CD14-positive monocyte (primary cell): ENCODE results near the gene KIAA1328. TPM values are rescaled to one million over a fixed set of nuclear protein-coding genes. Genes with fewer than 3 reads are reported as not detected.

Experiments
- DNase-seq, 3 donors: peaks; one replicate each; pipeline ENCODE4 v3.0.0-alpha.2; 2011 to 2022
- H2AFZ ChIP-seq: 2 replicates; pipeline ENCODE4 v1.6.0; 2012; ENCODE audit warnings: mild to moderate bottlenecking, low read depth, low read length, inconsistent platforms; ENCODE audit not compliant: insufficient read depth, poor library complexity, severe bottlenecking
- H3K27ac ChIP-seq, 2 donors: 1 replicate in 1 of 2; 2 replicates in 1 of 2; pipeline ENCODE4 v1.5.1; 2012 to 2013; ENCODE audit warnings: low read length in 2 of 2, control low read depth in 1 of 2, inconsistent platforms in 1 of 2, low read depth in 1 of 2, mild to moderate bottlenecking in 1 of 2
- H3K27me3 ChIP-seq, 2 donors: one replicate each; pipeline versions ENCODE4 v1.6.0 to v1.6.1; 2011 to 2013; ENCODE audit warnings: low read length in 2 of 2; ENCODE audit not compliant: control insufficient read depth in 2 of 2, insufficient read depth in 2 of 2
- H3K36me3 ChIP-seq, 2 donors: replicated peaks in 1 of 2; 1 replicate in 1 of 2; 2 replicates in 1 of 2; pipeline versions ENCODE4 v1.5.1 to v1.6.1; 2012 to 2013; ENCODE audit warnings: low read length in 2 of 2, control low read depth in 1 of 2, inconsistent platforms in 1 of 2, mild to moderate bottlenecking in 1 of 2; ENCODE audit not compliant: insufficient read depth in 2 of 2, control insufficient read depth in 1 of 2
- H3K4me1 ChIP-seq, 2 donors: 1 replicate in 1 of 2; 2 replicates in 1 of 2; pipeline versions ENCODE4 v1.5.1 to v1.6.1; 2012 to 2013; ENCODE audit warnings: low read length in 2 of 2, control low read depth in 1 of 2, inconsistent platforms in 1 of 2, mild to moderate bottlenecking in 1 of 2, moderate library complexity in 1 of 2; ENCODE audit not compliant: insufficient read depth in 2 of 2, control insufficient read depth in 1 of 2
- H3K4me2 ChIP-seq: replicated peaks from 2 replicates; pipeline ENCODE3; 2012; ENCODE audit warnings: low read length, moderate library complexity, mild to moderate bottlenecking; ENCODE audit not compliant: poor library complexity, severe bottlenecking; ENCODE audit errors: extremely low read depth
- H3K4me3 ChIP-seq, 3 experiments: fragments of 200-600 bp in 1 of 3; sonication (generic) in 1 of 3; replicated peaks in 1 of 3; 1 replicate in 2 of 3; 2 replicates in 1 of 3; pipeline ENCODE4 v1.5.1; 2011 to 2013; ENCODE audit warnings: low read length in 3 of 3, mild to moderate bottlenecking in 3 of 3, control low read depth in 2 of 3, low read depth in 2 of 3, inconsistent platforms in 1 of 3, moderate library complexity in 1 of 3
- H3K79me2 ChIP-seq: 2 replicates; pipeline ENCODE4 v1.6.0; 2012; ENCODE audit warnings: mild to moderate bottlenecking, control low read depth, inconsistent platforms, low read length, moderate library complexity; ENCODE audit not compliant: insufficient read depth
- H3K9ac ChIP-seq: 2 replicates; pipeline ENCODE4 v1.6.0; 2017; ENCODE audit warnings: low read length, mild to moderate bottlenecking; ENCODE audit not compliant: insufficient read depth, poor library complexity, severe bottlenecking
- H3K9me3 ChIP-seq, 2 donors: replicated peaks in 1 of 2; 1 replicate in 1 of 2; 2 replicates in 1 of 2; pipeline versions ENCODE4 v1.5.1 to v1.6.1; 2012 to 2013; ENCODE audit warnings: low read length in 2 of 2, control low read depth in 1 of 2; ENCODE audit not compliant: control insufficient read depth in 1 of 2, insufficient read depth in 1 of 2
- H4K20me1 ChIP-seq: 2 replicates; pipeline ENCODE4 v1.6.0; 2012; ENCODE audit warnings: mild to moderate bottlenecking, low read length, control low read depth, moderate library complexity; ENCODE audit not compliant: insufficient read depth
- H3K27ac Mint-ChIP-seq, 7 donors: one replicate each; pipeline ENCODE4 v1.8.0; 2020; ENCODE audit warnings: mild to moderate bottlenecking in 7 of 7, mixed read lengths in 7 of 7, moderate library complexity in 6 of 7, inconsistent platforms in 2 of 7
- H3K27me3 Mint-ChIP-seq, 3 donors: one replicate each; pipeline ENCODE4 v1.8.0; 2021 to 2022; ENCODE audit warnings: low read depth in 3 of 3, mild to moderate bottlenecking in 3 of 3, mixed read lengths in 3 of 3, moderate library complexity in 3 of 3, inconsistent platforms in 1 of 3
- H3K36me3 Mint-ChIP-seq, 2 donors: one replicate each; pipeline ENCODE4 v1.8.0; 2020; ENCODE audit warnings: mixed read lengths in 2 of 2, inconsistent platforms in 1 of 2, mild to moderate bottlenecking in 1 of 2
- H3K4me1 Mint-ChIP-seq: one replicate; pipeline ENCODE4 v1.8.0; 2020; ENCODE audit warnings: mild to moderate bottlenecking, mixed read lengths
- H3K4me3 Mint-ChIP-seq, 2 donors: one replicate each; pipeline ENCODE4 v1.8.0; 2020; ENCODE audit warnings: mild to moderate bottlenecking in 2 of 2, mixed read lengths in 2 of 2, moderate library complexity in 1 of 2
- H3K9me3 Mint-ChIP-seq, 7 donors: one replicate each; pipeline ENCODE4 v1.8.0; 2020 to 2022; ENCODE audit warnings: mixed read lengths in 7 of 7, mild to moderate bottlenecking in 6 of 7, moderate library complexity in 6 of 7, inconsistent platforms in 2 of 7
- WGBS: methylation state at CpG from one replicate; pipeline ENCODE4 v1.1.5; 2013; ENCODE audit warnings: missing lambda C conversion rate; ENCODE audit not compliant: insufficient coverage; 5-methylcytosine and 5-hydroxymethylcytosine counted together
- intact Hi-C, 2 donors: fragments of 100-400 bp; cut with micrococcal nuclease; formaldehyde crosslinking; loops; one replicate each; pipeline versions ENCODE4 v1.15.0 to v1.15.1; 2023
- polyA minus RNA-seq: library from RNA; depleted of rRNA, polyadenylated mRNA; stranded (reverse); fragments of >200 nt; gene quantifications from 2 replicates; pipeline ENCODE4 v1.2.3, GENCODE V29; 2012
- polyA plus RNA-seq, 3 donors: library from polyadenylated mRNA; depleted of rRNA in 1 of 3; unstranded in 2 of 3; stranded (reverse) in 1 of 3; fragments of 300-500 nt in 2 of 3; fragments of >200 nt in 1 of 3; fragmentation: Illumina TruSeq in 2 of 3; gene quantifications; 1 replicate in 2 of 3; 2 replicates in 1 of 3; pipeline ENCODE4 v1.2.3, GENCODE V29; 2012 to 2021
- total RNA-seq, 12 experiments: library from RNA in 1 of 12; stranded (reverse) in 1 of 12; fragments of 120-200 nt in 1 of 12; gene quantifications; one replicate each; pipeline ENCODE4 v1.2.4 and lab custom pipeline; 2013 to 2026; ENCODE audit warnings: mixed read lengths in 6 of 12, inconsistent platforms in 1 of 12
- TF ChIP-seq, protein P1 (sequence below): fragments of 200-600 bp; IDR thresholded peaks from one replicate; pipeline ENCODE4 v1.8.0; 2022; ENCODE audit warnings: antibody characterized with exemption, mild to moderate bottlenecking

KIAA1328 gene
- total RNA-seq (2013): 7.6 TPM
- polyA plus RNA-seq: 1 to 10 TPM; 3.7 to 3.9 (median 3.8) TPM
- 3.5 and 6.3 TPM in 2 replicates for polyA minus RNA-seq
- 2.0 to 11.7 (median 5.5) reads per million in 11 experiments for total RNA-seq (lab: John Stamatoyannopoulos, UW)

DNA sequence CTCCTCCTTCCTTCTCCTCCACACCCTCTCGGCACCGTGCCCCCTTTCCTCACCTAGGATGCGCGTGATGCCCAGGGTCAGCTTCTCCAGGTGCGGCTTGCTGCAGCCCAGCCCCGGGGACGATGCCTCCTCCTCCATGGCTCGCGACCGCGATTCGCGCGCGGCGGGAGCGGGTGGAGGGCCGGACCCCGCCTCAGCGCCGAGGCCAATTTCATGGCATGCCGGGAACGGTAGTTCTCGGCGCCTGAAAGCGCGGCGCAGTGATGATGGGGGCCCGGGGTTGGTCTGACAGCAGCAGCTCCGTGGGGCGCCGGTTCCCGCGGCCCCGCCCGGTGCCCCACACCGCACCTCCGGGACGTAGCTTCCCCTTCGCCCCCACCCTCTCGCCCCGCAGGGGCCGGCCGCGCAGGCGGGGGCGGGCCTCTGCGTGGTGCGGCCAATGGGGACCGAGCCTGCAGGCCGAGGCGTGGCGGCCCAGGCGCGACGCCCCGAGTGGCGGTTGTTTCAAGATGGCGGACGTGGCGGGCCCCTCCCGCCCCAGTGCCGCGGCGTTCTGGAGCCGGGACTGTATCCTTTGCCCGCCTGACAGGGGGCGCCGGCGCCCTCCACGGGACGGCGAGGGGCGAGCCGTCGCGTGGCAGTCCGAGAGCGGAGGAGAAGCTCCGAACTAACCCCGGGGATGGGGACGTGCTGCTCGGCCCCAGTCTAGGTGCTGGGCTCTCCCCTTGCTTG, at the start of gene KIAA1328, which contains the start of gene TPGS2:
KIAA1328 (plus strand) TSS at position 498 of the 732 bp plus-strand sequence; CDS start at position 510, 12 bp downstream.
TPGS2 (minus strand) TSS at position 373 of the 732 bp plus-strand sequence; CDS start at position 138, 235 bp downstream.
- WGBS: under 1% methylated on average over 83 of the region's 83 CpGs
- H3K79me2 ChIP-seq: peaks cover 12% of the 10 kb centered on the region
- Mint-ChIP-seq H3K9me3 (no peaks in the 10 kb centered on the region), H3K27me3 (peaks cover 0 to 3% (median 0%) of the 10 kb centered on the region in 3 donors), H3K36me3 (peaks cover 0 to 4% of the 10 kb centered on the region in 2 donors), H3K4me1 (peaks cover 23% of the 10 kb centered on the region), H3K4me3 (peak within 1 kb of the TSS; percentile 91 to 98), H3K27ac (peak within 1 kb of the TSS; percentile 82 to 95 (median 87))
- H3K4me2 ChIP-seq: peak within 1 kb of the TSS; percentile 85
- H3K36me3 ChIP-seq: no peaks in the 10 kb centered on the region
- peak within 1 kb of the TSS; percentile 85 to 96 (median 88) for H3K4me3 ChIP-seq
- no peaks in the 10 kb centered on the region for H4K20me1 ChIP-seq
- no peaks in the 10 kb centered on the region for H3K27me3 ChIP-seq
- H3K9ac ChIP-seq: peak within 1 kb of the TSS; percentile 79
- peak within 1 kb of the TSS; percentile 98 for H2AFZ ChIP-seq
- peak; percentile 74 to 83 (median 78) for DNase-seq
- TF ChIP-seq, protein P1, sequence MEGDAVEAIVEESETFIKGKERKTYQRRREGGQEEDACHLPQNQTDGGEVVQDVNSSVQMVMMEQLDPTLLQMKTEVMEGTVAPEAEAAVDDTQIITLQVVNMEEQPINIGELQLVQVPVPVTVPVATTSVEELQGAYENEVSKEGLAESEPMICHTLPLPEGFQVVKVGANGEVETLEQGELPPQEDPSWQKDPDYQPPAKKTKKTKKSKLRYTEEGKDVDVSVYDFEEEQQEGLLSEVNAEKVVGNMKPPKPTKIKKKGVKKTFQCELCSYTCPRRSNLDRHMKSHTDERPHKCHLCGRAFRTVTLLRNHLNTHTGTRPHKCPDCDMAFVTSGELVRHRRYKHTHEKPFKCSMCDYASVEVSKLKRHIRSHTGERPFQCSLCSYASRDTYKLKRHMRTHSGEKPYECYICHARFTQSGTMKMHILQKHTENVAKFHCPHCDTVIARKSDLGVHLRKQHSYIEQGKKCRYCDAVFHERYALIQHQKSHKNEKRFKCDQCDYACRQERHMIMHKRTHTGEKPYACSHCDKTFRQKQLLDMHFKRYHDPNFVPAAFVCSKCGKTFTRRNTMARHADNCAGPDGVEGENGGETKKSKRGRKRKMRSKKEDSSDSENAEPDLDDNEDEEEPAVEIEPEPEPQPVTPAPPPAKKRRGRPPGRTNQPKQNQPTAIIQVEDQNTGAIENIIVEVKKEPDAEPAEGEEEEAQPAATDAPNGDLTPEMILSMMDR: peak; percentile 23
- intact Hi-C loops: no loop called here
- no peaks in the 10 kb centered on the region for H3K9me3 ChIP-seq
- peak within 1 kb of the TSS; percentile 47 to 85 for H3K27ac ChIP-seq
- peaks cover 16 to 22% of the 10 kb centered on the region in 2 donors for H3K4me1 ChIP-seq

DNA sequence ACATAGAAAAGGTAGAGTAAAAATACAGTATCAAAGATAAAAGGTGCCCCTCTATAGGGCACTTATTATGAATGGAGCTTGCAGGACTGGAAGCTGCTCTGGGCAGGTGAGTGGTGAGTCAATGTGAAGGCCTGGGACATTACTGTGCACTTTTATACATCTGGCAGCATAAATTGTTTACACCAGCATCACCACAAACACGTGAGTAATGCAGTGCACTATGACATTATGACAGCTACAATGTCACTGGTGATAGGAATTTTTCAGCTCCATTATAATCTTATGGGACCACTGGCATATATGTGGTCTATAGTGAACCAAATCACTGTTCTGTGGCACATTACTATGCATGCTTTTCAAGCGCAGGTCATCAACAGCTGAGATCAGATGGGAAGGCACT, 48.2 kb upstream of the KIAA1328 start:
- Mint-ChIP-seq H3K4me3 (no peak overlapping the region), H3K9me3 (peaks cover 0 to 2% (median 0%) of the 10 kb centered on the region in 7 donors), H3K36me3 (peaks cover 7 to 25% of the 10 kb centered on the region in 2 donors), H3K27me3 (peaks cover 0 to 2% (median 0%) of the 10 kb centered on the region in 3 donors), H3K4me1 (peaks cover 3% of the 10 kb centered on the region), H3K27ac (no peak overlapping the region)
- Histone ChIP-seq H3K27ac (no peak overlapping the region), H3K79me2 (no peaks in the 10 kb centered on the region), H3K4me1 (no peaks in the 10 kb centered on the region), H3K9ac (no peak overlapping the region), H2AFZ (no peak overlapping the region), H3K27me3 (no peaks in the 10 kb centered on the region), H3K4me2 (no peak overlapping the region), H3K36me3 (peaks cover 0 to 31% of the 10 kb centered on the region in 2 donors), H3K4me3 (no peak overlapping the region), H4K20me1 (no peaks in the 10 kb centered on the region), H3K9me3 (no peaks in the 10 kb centered on the region)
- WGBS: 100% methylated on average over 1 of the region's 2 CpGs
- intact Hi-C loops: no loop called here
- no peak for DNase-seq
- TF ChIP-seq, protein P1: no peak
